ES-I3 (cell line): ENCODE results near the gene RRM2.

Experiments
- H3K36me3 ChIP-seq: 2 replicates; pipeline ENCODE4 v1.6.1; 2013; ENCODE audit warnings: mild to moderate bottlenecking, low read length, control low read depth, moderate library complexity; ENCODE audit not compliant: insufficient read depth
- H3K4me1 ChIP-seq: 2 replicates; pipeline ENCODE4 v1.6.1; 2013; ENCODE audit warnings: mild to moderate bottlenecking, control low read depth, low read length; ENCODE audit not compliant: insufficient read depth
- H3K9ac ChIP-seq: 2 replicates; pipeline ENCODE4 v1.6.1; 2013; ENCODE audit warnings: low read depth, mild to moderate bottlenecking, low read length, moderate library complexity
- H3K9me3 ChIP-seq: 2 replicates; pipeline ENCODE4 v1.6.1; 2013; ENCODE audit warnings: mild to moderate bottlenecking, low read length, moderate library complexity; ENCODE audit not compliant: control insufficient read depth, insufficient read depth

Gene RRM2

GRCh38 chr2:10162586-10163497, 40.3 kb downstream of the RRM2 start:
- no peaks in the 10 kb centered on the region for H3K9me3 ChIP-seq
- H3K4me1 ChIP-seq: no peaks in the 10 kb centered on the region
- no peaks in the 10 kb centered on the region; the same call in 1 of the 2 replicates for H3K36me3 ChIP-seq
- no peak overlapping the region for H3K9ac ChIP-seq

- no peaks in the 10 kb centered on the region for H3K4me1 ChIP-seq
- H3K9ac ChIP-seq: no peak overlapping the region
- no peaks in the 10 kb centered on the region for H3K9me3 ChIP-seq
- H3K36me3 ChIP-seq: no peaks in the 10 kb centered on the region; the same call in 1 of the 2 replicates
Observed at GRCh38 chr2:10163498-10164486, 41.3 kb downstream of the RRM2 start.

GRCh38 chr2:10164601-10165000, 42.1 kb downstream of the RRM2 start:
- Histone ChIP-seq H3K36me3 (no peaks in the 10 kb centered on the region; the same call in 1 of the 2 replicates), H3K9me3 (no peaks in the 10 kb centered on the region), H3K9ac (no peak overlapping the region), H3K4me1 (no peaks in the 10 kb centered on the region)

GRCh38 chr2:10165282-10165681, 42.7 kb downstream of the RRM2 start:
- Histone ChIP-seq H3K9ac (no peak overlapping the region), H3K36me3 (no peaks in the 10 kb centered on the region; the same call in 1 of the 2 replicates), H3K4me1 (no peaks in the 10 kb centered on the region), H3K9me3 (no peaks in the 10 kb centered on the region)

GRCh38 chr2:10165861-10166675, 43.5 kb downstream of the RRM2 start:
- H3K36me3 ChIP-seq: no peaks in the 10 kb centered on the region; the same call in 1 of the 2 replicates

GRCh38 chr2:10166676-10167292, 44.2 kb downstream of the RRM2 start:
- Histone ChIP-seq H3K36me3 (no peaks in the 10 kb centered on the region; the same call in 1 of the 2 replicates), H3K4me1 (no peaks in the 10 kb centered on the region), H3K9ac (no peak overlapping the region), H3K9me3 (no peaks in the 10 kb centered on the region)

More at GRCh38 chr2:10165861-10166675, 43.5 kb downstream of the RRM2 start:
- Histone ChIP-seq H3K9me3 (no peaks in the 10 kb centered on the region), H3K9ac (no peak overlapping the region), H3K4me1 (no peaks in the 10 kb centered on the region)

- H3K9me3 ChIP-seq: no peaks in the 10 kb centered on the region
- no peaks in the 10 kb centered on the region; the same call in 1 of the 2 replicates for H3K36me3 ChIP-seq
- peaks cover 4% of the 10 kb centered on the region; the same call in 1 of the 2 replicates for H3K4me1 ChIP-seq
- H3K9ac ChIP-seq: no peak overlapping the region
Observed at GRCh38 chr2:10167316-10167715, 44.8 kb downstream of the RRM2 start.

- H3K36me3 ChIP-seq: no peaks in the 10 kb centered on the region; the same call in 1 of the 2 replicates
- H3K4me1 ChIP-seq: peaks cover 7% of the 10 kb centered on the region; the same call in 1 of the 2 replicates
- no peaks in the 10 kb centered on the region for H3K9me3 ChIP-seq
- H3K9ac ChIP-seq: no peak overlapping the region
Observed at GRCh38 chr2:10168221-10168620, 45.7 kb downstream of the RRM2 start.

- Histone ChIP-seq H3K4me1 (peaks cover 7% of the 10 kb centered on the region; the same call in 1 of the 2 replicates), H3K36me3 (no peaks in the 10 kb centered on the region; the same call in 1 of the 2 replicates), H3K9me3 (no peaks in the 10 kb centered on the region), H3K9ac (no peak overlapping the region)
Observed at GRCh38 chr2:10169053-10169578, 46.6 kb downstream of the RRM2 start.

GRCh38 chr2:10169581-10169980, 47.0 kb downstream of the RRM2 start:
- H3K36me3 ChIP-seq: no peaks in the 10 kb centered on the region; the same call in 1 of the 2 replicates
- H3K9me3 ChIP-seq: no peaks in the 10 kb centered on the region
- no peak overlapping the region for H3K9ac ChIP-seq
- H3K4me1 ChIP-seq: peaks cover 7% of the 10 kb centered on the region; the same call in 1 of the 2 replicates

GRCh38 chr2:10170256-10170655, 47.7 kb downstream of the RRM2 start:
- Histone ChIP-seq H3K9ac (no peak overlapping the region), H3K4me1 (peaks cover 7% of the 10 kb centered on the region; the same call in 1 of the 2 replicates), H3K36me3 (no peaks in the 10 kb centered on the region; the same call in 1 of the 2 replicates), H3K9me3 (no peaks in the 10 kb centered on the region)

- no peaks in the 10 kb centered on the region for H3K9me3 ChIP-seq
Observed at GRCh38 chr2:10171006-10171800, 48.7 kb downstream of the RRM2 start.

More at GRCh38 chr2:10171006-10171800, 48.7 kb downstream of the RRM2 start:
- peaks cover 7% of the 10 kb centered on the region; the same call in 1 of the 2 replicates for H3K4me1 ChIP-seq
- no peak overlapping the region for H3K9ac ChIP-seq
- H3K36me3 ChIP-seq: no peaks in the 10 kb centered on the region
